HG02588 (cell line): Measurements from ENCODE around the gene CFAP68.
"Not testable (repeated sequence)": the region's sequence is repeated elsewhere in the genome, so short reads cannot be mapped to it uniquely, and the experiment has no call there.

Source experiments
- ATAC-seq: cut with Tn5 transposase; IDR thresholded peaks from one replicate; pipeline ENCODE4 v1.9.1; 2021; ENCODE audit warnings: mild to moderate bottlenecking, moderate library complexity; ENCODE audit not compliant: unreplicated experiment

Gene CFAP68

GRCh38 chr11:111916768-111917167 lies 37.4 kb downstream of the CFAP68 start:
- no peak for ATAC-seq

DNA sequence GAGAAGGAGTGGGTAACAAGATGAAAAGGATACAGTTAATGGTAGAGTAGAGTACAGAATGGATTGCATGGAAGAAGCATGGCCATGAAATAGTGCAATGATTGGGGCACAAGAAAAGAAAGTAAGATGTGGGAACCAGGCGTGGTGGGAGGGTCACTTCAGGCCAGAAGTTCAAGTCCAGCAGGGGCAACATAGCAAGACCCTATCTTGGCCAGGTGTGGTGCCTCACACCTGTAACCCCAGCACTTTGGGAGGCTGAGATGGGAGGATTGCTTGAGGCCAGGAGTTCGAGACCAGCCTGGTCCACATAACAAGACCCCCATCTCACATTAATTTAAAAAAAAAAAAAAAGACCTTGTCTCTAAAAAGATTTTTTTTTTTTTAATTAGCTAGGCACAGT lies 38.0 kb downstream of the CFAP68 start:
- no peak for ATAC-seq

DNA sequence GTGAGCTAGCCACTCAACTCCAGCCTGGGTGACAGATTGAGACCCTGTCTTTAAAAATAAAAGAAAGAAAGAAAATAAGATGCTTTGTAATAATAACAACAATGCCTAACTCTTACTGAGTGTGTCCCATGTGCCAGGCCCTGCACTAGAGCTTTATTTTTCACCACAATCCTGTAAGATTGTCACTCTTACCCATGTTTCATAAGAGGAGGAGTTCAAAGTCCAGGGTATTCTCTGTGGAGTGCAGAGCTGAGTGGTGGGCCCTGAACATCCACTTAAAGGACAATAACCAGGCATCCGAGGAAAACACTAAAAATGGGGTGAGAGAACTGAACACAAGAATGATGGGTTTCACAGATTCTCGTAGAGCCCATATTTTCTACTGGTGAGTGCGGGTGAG lies 38.4 kb downstream of the CFAP68 start:
- no peak for ATAC-seq

DNA sequence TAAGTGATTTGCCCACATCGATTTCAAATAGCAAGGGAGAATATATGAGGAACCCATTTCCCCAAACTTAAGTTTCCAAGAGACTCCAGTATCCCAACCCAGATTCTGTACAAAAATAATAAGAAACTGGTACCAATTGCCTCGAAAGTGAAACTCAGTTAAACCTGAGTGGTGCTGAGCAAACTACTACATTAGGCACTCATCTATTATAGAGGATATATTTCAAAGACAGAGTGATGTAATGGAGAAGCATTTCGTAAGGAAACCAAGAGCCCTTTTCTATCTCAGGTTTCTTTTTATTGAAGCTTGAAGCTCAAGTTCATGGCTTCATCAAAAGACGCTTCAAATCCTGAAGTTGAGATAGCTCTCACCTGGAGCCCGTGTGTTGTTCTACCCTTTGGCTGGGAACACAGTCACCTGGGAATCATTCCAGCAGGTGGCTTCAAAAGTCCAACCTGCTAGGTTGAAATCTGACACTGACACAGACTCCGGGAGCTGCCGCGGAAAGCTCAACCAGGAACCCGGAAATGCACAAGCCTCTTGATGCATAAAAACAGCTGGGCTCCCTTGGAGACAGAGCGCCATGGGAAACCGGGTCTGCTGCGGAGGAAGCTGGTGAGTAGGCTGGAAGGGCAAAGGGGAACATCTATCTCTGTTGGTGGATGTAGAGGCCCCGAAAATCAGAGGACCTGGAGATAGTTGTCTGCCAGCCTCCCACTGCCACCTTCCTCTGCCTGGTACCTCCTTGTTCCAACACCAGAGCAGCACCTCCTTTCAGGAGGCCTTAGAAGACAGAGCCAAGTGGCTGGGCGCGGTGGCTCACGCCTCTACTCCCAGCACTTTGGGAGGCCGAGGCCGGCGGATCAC lies 39.3 kb downstream of the CFAP68 start, which contains the start of gene C11orf52:
Gene C11orf52 (plus strand): TSS at position 524 of the 867 bp plus-strand sequence. CDS start 60 bp downstream, at position 584.
- ATAC-seq = no peak

- no peak for ATAC-seq
Observed at GRCh38 chr11:111920908-111921307, 41.6 kb downstream of the CFAP68 start.

GRCh38 chr11:111921541-111922230 lies 42.3 kb downstream of the CFAP68 start:
- no peak for ATAC-seq

DNA sequence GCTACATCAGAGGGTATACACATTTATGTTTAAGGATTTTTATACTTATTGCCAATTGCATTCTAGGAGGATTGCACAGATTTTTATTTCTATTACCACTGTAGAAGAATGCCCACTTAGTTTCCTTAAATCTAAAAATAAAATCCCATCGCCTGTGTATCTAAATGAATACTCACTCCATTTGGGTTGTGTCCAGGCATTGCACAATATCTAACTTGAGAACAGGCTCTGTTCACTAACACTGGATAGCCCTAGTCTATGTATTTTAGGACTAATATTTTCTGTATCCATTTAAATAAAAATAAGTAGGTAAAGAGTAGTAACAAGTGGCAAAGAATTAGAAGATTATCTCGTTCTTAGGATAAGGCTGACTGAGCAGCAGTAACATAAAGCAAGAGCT lies 43.5 kb downstream of the CFAP68 start:
- no peak for ATAC-seq

GRCh38 chr11:111923351-111923788 lies 44.0 kb downstream of the CFAP68 start:
- no peak for ATAC-seq

DNA sequence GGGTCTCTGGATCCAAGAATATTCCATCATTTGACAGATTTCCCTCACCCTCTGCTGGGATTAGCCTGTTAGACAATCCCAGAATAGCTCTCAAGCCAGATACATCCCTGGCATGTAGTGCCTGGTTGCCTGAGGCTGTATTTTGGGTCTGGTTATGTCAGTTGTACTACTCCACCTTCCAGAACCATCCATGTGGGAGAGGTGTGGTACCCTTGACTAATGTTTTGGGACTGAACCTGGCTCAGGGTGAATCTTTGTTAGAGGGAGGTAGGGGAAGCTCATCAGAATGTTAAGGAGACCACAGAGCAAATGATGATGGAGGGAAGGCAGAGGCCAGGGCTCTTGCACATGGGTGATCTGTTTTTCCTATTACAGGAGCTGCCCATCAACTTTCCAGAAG lies 44.6 kb downstream of the CFAP68 start:
- no peak for ATAC-seq

DNA sequence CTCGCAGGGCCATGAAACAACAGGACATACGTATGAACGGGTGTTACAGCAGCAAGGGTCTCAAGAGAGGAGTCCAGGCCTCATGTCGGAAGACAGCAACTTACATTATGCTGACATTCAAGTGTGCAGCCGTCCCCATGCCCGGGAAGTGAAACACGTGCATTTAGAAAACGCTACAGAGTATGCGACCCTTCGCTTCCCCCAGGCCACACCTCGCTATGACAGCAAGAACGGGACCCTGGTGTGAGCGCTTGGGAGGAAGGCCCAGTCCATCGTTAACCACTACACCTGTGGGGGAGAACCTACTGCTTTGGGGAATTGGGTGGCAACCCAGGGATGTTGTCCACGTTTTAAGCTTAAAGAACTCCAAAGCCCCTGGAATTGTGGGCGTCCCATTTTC lies 46.6 kb downstream of the CFAP68 start:
- ATAC-seq = no peak

DNA sequence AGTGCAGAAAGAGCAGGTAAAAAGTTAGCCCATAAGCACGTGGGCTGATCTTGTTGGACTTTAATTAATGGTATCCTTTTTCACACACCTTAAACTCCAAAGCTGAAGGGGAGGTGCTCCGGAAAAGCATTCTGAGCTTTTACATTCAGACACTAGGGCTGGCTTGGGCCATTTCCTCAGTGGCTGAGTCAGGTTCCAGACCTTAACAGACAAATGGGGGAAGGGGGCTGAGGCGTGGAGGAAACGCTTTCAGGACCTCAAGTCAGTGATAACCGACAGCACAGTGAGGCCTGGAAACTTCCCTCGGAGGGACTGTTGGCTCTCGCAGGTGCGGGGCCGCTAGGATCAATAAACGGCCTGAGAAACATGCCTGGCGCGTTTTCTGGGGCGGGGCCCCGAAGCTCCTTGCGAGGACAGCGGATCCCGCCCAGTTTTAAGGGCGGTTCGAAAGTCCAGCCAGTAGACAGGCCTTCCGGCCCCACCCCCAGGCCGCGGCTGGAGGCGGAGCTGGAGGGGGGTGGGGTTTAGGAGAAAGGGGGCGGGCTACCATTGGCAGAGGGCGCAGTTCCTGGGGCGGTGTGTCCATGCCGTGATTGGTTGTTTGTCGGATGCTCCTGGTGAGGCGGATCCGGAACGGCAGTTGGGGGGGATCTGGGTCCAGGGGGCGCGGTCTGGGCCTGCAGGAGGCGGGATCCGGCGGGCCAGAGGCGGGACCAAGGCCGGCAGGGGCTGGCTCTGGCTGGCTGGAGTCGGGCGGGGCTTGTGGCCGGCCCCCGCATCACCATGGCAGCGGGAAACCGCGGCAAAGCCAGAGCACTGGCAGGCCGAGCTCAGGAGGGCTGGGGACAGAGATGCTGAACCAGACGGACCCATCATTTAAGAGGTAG lies 47.4 kb downstream of the CFAP68 start:
- ATAC-seq = peak; percentile 93

- ATAC-seq = no peak
Observed at GRCh38 chr11:111930472-111930871, 51.1 kb downstream of the CFAP68 start.

GRCh38 chr11:111932611-111932950 lies 53.2 kb downstream of the CFAP68 start:
- no peak for ATAC-seq

DNA sequence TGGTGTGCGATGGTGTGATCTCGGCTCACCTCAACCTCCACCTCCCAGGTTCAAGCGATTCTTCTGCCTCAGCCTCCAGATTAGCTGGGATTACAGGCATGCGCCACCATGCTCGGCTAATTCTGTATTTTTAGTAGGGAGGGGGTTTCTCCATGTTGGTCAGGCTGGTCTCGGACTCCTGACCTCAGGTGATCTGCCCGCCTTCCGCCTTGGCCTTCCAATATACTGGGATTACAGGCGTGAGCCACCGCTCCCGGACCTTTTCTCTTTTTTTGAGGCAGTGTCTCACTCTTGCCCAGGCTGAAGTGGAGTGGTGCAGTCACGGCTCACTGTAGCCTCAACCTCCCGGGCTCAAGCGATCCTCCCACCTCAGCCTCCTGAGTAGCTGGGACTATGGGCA lies 53.8 kb downstream of the CFAP68 start:
- ATAC-seq = not testable (repeated sequence)

- ATAC-seq = no peak
Observed at GRCh38 chr11:111933872-111934271, 54.5 kb downstream of the CFAP68 start.

DNA sequence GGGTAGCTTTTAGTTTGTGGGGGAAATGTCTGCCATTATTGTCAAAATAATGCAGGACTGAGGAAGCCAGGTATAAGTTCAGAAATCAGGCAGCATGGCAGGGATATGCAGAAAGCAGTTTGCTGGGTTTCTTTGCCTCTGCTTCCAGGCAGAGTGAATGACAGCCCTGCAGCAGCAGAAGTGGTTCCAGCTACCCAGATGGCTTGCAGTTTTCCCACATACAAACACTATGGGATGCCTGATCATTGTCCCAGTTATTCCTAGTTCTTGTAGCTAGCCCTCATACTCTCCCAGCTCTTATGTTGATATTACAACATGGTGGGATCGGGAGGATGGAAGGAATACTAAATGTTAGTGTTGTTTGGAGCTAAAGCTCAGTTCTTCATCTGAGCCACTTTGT lies 55.0 kb downstream of the CFAP68 start:
- no peak for ATAC-seq
